GM12878 (cell line): ENCODE results near the gene SLC35A5. TPM values are rescaled to one million over a fixed set of nuclear protein-coding genes. Genes with fewer than 3 reads are reported as not detected.

Experiments used
- ATAC-seq: fragments of 200-7000 bp; cut with Tn5 transposase; 3 replicates; pipeline ENCODE4 v1.9.1; 2020; ENCODE audit warnings: mild to moderate bottlenecking, moderate library complexity
- BruUV-seq: library from RNA; stranded (reverse); fragments of 400-500 nt; replicated peaks from 2 replicates; lab custom pipeline; 2021; lab: Mats Ljungman, UMichigan
- CTCF ChIA-PET: fragments of 300-600 bp; sonication (Branson Sonifier 250); formaldehyde crosslinking; extraction: SDS; loops from one replicate; lab custom pipeline; 2021; ENCODE audit warnings: inconsistent platforms; lab: Yijun Ruan, JAX
- POLR2A ChIA-PET: fragments of 350-600 bp; formaldehyde crosslinking; extraction: SDS; loops from one replicate; lab custom pipeline; 2021; ENCODE audit warnings: inconsistent platforms; lab: Charles Lee
- RAD21 ChIA-PET: fragments of 300-600 bp; sonication (Branson Sonifier 250); formaldehyde crosslinking; loops from one replicate; lab custom pipeline; 2023; ENCODE audit warnings: antibody characterized with exemption; ENCODE audit not compliant: unreplicated experiment; lab: Charles Lee
- SMC1A ChIA-PET: fragments of 300-600 bp; sonication (Branson Sonifier 250); formaldehyde crosslinking; loops from one replicate; lab custom pipeline; 2023; ENCODE audit not compliant: unreplicated experiment, uncharacterized antibody; lab: Charles Lee
- DNase-seq: peaks from one replicate; pipeline ENCODE4 v3.0.0-alpha.2; 2011; ENCODE audit warnings: low read depth, low spot score
- FAIRE-seq: peaks from 3 replicates; lab custom pipeline; 2011; peaks lifted over from hg19 to GRCh38; lab: Jason Lieb, UNC
- H2AFZ ChIP-seq: 2 replicates; pipeline ENCODE4 v1.6.0; 2011; ENCODE audit warnings: low read depth, low read length, control low read depth; ENCODE audit not compliant: control insufficient read depth
- H3K27ac ChIP-seq: 2 replicates; pipeline ENCODE4 v1.5.1; 2011; ENCODE audit warnings: control low read depth; ENCODE audit not compliant: control insufficient read depth, insufficient read depth
- H3K27me3 ChIP-seq, 2 experiments: replicated peaks in 1 of 2; 2 replicates each; pipeline versions ENCODE4 v1.6.0 to v1.6.1; 2011; ENCODE audit warnings: low read length in 1 of 2; ENCODE audit not compliant: control insufficient read depth in 2 of 2, insufficient read depth in 2 of 2
- H3K36me3 ChIP-seq, 2 experiments: 2 replicates each; pipeline ENCODE4 v1.5.1; 2011; ENCODE audit warnings: low read length in 1 of 2; ENCODE audit not compliant: control insufficient read depth in 2 of 2, insufficient read depth in 2 of 2
- H3K4me1 ChIP-seq: 2 replicates; pipeline ENCODE4 v1.6.1; 2011; ENCODE audit warnings: mild to moderate bottlenecking, low read length, moderate library complexity, mixed read lengths; ENCODE audit not compliant: control insufficient read depth, insufficient read depth
- H3K4me2 ChIP-seq: 2 replicates; pipeline ENCODE4 v1.6.0; 2011; ENCODE audit warnings: control low read depth; ENCODE audit not compliant: control insufficient read depth, insufficient read depth
- H3K4me3 ChIP-seq: fragments of 200-600 bp; sonication (generic); 2 replicates; pipeline ENCODE4 v1.5.1; 2016
- H3K79me2 ChIP-seq: 2 replicates; pipeline ENCODE4 v1.6.0; 2011; ENCODE audit warnings: low read length; ENCODE audit not compliant: control insufficient read depth, insufficient read depth
- H3K9ac ChIP-seq: 2 replicates; pipeline ENCODE4 v1.8.0; 2011; ENCODE audit warnings: low read length, control low read depth, mixed read lengths; ENCODE audit not compliant: control insufficient read depth, insufficient read depth
- H3K9me3 ChIP-seq: replicated peaks from 3 replicates; pipeline ENCODE4 v1.5.1; 2011; ENCODE audit warnings: mild to moderate bottlenecking, low read length; ENCODE audit not compliant: control insufficient read depth, insufficient read depth
- H4K20me1 ChIP-seq: 2 replicates; pipeline ENCODE4 v1.6.0; 2011; ENCODE audit not compliant: control insufficient read depth, insufficient read depth
- BMI1 ChIP-seq: fragments of 450-650 bp; IDR thresholded peaks from 2 replicates; pipeline ENCODE4 v1.6.1; 2016; ENCODE audit warnings: mild to moderate bottlenecking, moderate library complexity, borderline replicate concordance
- CEBPB ChIP-seq, 2 experiments: fragments of 150-350 bp in 1 of 2; IDR thresholded peaks; 2 replicates each; pipeline ENCODE4 v1.6.1; 2012 to 2014; ENCODE audit warnings: low read depth in 2 of 2, low read length in 2 of 2, borderline replicate concordance in 1 of 2, inconsistent platforms in 1 of 2
- CREM ChIP-seq: IDR thresholded peaks from 2 replicates; pipeline ENCODE4 v1.6.1; 2014; ENCODE audit warnings: antibody characterized with exemption, low read depth
- RUNX3 ChIP-seq: IDR thresholded peaks from 2 replicates; pipeline ENCODE4 v1.6.1; 2012; ENCODE audit warnings: low read length, inconsistent platforms
- WGBS: methylation state at CpG from one replicate; pipeline ENCODE4 v1.1.6; 2016; ENCODE audit warnings: low lambda C conversion rate; ENCODE audit not compliant: insufficient replicate concordance, insufficient coverage; ENCODE audit errors: missing lambda C conversion rate; 5-methylcytosine and 5-hydroxymethylcytosine counted together
- in situ Hi-C: fragments of 300-500 bp; cut with MboI; formaldehyde crosslinking; loops from 9 replicates; pipeline ENCODE4 v1.14.3; 2018; ENCODE audit warnings: mixed read lengths
- intact Hi-C: fragments of 100-400 bp; cut with micrococcal nuclease; formaldehyde crosslinking; loops from one replicate; pipeline ENCODE4 v1.14.2; 2022; ENCODE audit not compliant: unreplicated experiment
- polyA plus RNA-seq, 11 experiments: library from polyadenylated mRNA; depleted of rRNA in 4 of 11; unstranded in 6 of 11; stranded (reverse) in 5 of 11; fragments of >200 nt; fragmentation: Nextera tagmentation in 4 of 11; fragmentation: Illumina TruSeq in 1 of 11; extraction: Ambion mirVana in 4 of 11; extraction: Trizol in 1 of 11; gene quantifications; 1 replicate in 1 of 11; 2 replicates in 10 of 11; pipeline versions ENCODE4 v1.2.1 to v1.2.3, GENCODE V29; 2011 to 2016; ENCODE audit warnings: inconsistent platforms in 2 of 11, missing spikeins in 2 of 11, low read depth in 1 of 11
- total RNA-seq, 4 experiments: library from RNA; depleted of rRNA in 3 of 4; stranded (reverse); fragments of >200 nt in 3 of 4; fragmentation: Illumina TruSeq in 1 of 4; extraction: Trizol in 1 of 4; gene quantifications; 2 replicates each; pipeline versions ENCODE4 v1.2.1 to v1.2.3, GENCODE V29; 2013 to 2021
- TF ChIP-seq, protein P1 (sequence below): fragments of 450-650 bp; IDR thresholded peaks from 2 replicates; pipeline ENCODE4 v1.6.1; 2014; ENCODE audit warnings: mild to moderate bottlenecking
- TF ChIP-seq, protein P2 (sequence below): IDR thresholded peaks from 2 replicates; pipeline ENCODE4 v1.6.1; 2011; ENCODE audit warnings: low read depth, low read length, improper control_type of control experiment, borderline replicate concordance

Gene SLC35A5
- total and polyA plus RNA-seq, 10 of the 15 experiments (the other 5 are each of a cell fraction or from before 2014, with no cell fraction given), result 10.9 to 38.1 (median 16.0) TPM

DNA sequence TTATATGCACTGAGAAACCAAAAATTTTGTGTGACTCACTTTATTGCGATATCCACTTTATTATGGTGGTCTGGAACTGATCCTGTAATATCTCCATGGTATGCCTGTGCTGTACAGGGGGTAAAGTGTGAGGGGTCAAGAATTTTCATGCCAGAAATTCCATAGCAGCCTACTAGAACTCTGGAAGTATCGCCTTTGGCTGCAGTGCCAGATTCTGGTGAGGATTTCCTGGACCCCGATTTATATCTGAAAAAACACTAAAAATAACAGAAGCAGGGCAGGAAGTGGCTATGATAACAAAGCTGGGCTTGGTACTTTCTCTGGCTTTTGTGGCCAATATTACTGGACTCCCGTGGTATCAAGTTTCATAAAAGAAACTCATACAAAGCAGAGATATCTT is 42.7 kb downstream of the SLC35A5 start:
- WGBS, result 36% methylated on average over 4 of the region's 4 CpGs
- no TSS peak for BruUV-seq
- no peaks in the 10 kb centered on the region for H3K79me2 ChIP-seq
- peaks cover 0 to 8% of the 10 kb centered on the region in 2 experiments; a peak in 2 of 4 replicates for H3K27me3 ChIP-seq
- H3K9me3 ChIP-seq, result no peaks in the 10 kb centered on the region
- H3K4me2 ChIP-seq, result no peak overlapping the region
- POLR2A ChIA-PET, result interaction anchor here (0.6 kb wide), 1 partner anchor 13 kb away, joined by 3 read pairs; no protein-coding TSS in a partner anchor
- RAD21 ChIA-PET, result no interaction called here
- no peak for TF ChIP-seq BMI1
- TF ChIP-seq RUNX3, result peak; percentile 17; the same call in 1 of the 2 replicates
- TF ChIP-seq CREM, result no peak
- TF ChIP-seq, protein P1, sequence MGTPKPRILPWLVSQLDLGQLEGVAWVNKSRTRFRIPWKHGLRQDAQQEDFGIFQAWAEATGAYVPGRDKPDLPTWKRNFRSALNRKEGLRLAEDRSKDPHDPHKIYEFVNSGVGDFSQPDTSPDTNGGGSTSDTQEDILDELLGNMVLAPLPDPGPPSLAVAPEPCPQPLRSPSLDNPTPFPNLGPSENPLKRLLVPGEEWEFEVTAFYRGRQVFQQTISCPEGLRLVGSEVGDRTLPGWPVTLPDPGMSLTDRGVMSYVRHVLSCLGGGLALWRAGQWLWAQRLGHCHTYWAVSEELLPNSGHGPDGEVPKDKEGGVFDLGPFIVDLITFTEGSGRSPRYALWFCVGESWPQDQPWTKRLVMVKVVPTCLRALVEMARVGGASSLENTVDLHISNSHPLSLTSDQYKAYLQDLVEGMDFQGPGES, result no peak
- no peak for TF ChIP-seq CEBPB (IDR thresholded peaks at IDR 0.05; ENCODE audit: borderline replicate concordance in 1 of 2, low read depth in 2 of 2, low read length in 2 of 2)
- TF ChIP-seq, protein P2, sequence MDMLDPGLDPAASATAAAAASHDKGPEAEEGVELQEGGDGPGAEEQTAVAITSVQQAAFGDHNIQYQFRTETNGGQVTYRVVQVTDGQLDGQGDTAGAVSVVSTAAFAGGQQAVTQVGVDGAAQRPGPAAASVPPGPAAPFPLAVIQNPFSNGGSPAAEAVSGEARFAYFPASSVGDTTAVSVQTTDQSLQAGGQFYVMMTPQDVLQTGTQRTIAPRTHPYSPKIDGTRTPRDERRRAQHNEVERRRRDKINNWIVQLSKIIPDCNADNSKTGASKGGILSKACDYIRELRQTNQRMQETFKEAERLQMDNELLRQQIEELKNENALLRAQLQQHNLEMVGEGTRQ, result no peak
- FAIRE-seq, result no peak
- in situ Hi-C loops, result no loop called here
- intact Hi-C loops, result loop anchor here (5.0 kb wide), 1 partner anchor 73 kb away; no protein-coding TSS in a partner anchor
- no peak overlapping the region for H3K9ac ChIP-seq
- SMC1A ChIA-PET, result no interaction called here
- no peak for ATAC-seq
- no peaks in the 10 kb centered on the region for H4K20me1 ChIP-seq
- no peak overlapping the region for H3K27ac ChIP-seq
- peaks cover 16% of the 10 kb centered on the region for H3K4me1 ChIP-seq
- H2AFZ ChIP-seq, result no peak overlapping the region
- no peak for DNase-seq
- H3K36me3 ChIP-seq, result no peaks in the 10 kb centered on the region
- CTCF ChIA-PET, result interaction anchor here (2.3 kb wide), 1 partner anchor 22 kb away, joined by 7 read pairs; no protein-coding TSS in a partner anchor
- no peak overlapping the region for H3K4me3 ChIP-seq
